Esophagus squamous epithelium (tissue), 4 donors: ENCODE results near the gene RIC8A.

ENCODE experiments used
- CTCF ChIP-seq, 6 experiments: fragments of 450-650 bp in 4 of 6; fragments of 200-600 bp in 2 of 6; sonication (generic) in 2 of 6; IDR thresholded peaks; one replicate each; pipeline ENCODE4 v1.5.1; 2016 to 2019; ENCODE audit warnings: antibody characterized with exemption in 6 of 6, mild to moderate bottlenecking in 4 of 6, moderate library complexity in 4 of 6
- POLR2A ChIP-seq, 4 donors: fragments of 450-650 bp; IDR thresholded peaks; one replicate each; pipeline ENCODE4 v1.6.1; 2017; ENCODE audit warnings: antibody characterized with exemption in 4 of 4, mild to moderate bottlenecking in 4 of 4, moderate library complexity in 3 of 4

GRCh38 chr11:203945-204586 lies 3.4 kb upstream of the RIC8A start:
- TF ChIP-seq CTCF (IDR thresholded peaks at IDR 0.05): no peak
- TF ChIP-seq POLR2A (IDR thresholded peaks at IDR 0.05): no peak
